Neural crest cell (in vitro differentiated cells): ENCODE results near the gene LRP1-AS. TPM values are rescaled to one million over a fixed set of nuclear protein-coding genes. Genes with fewer than 3 reads are reported as not detected.

Source experiments
- DNase-seq: peaks from one replicate; pipeline ENCODE4 v3.0.0; 2021; ENCODE audit warnings: low read depth, mixed read lengths, low spot score
- H3K27ac Mint-ChIP-seq: one replicate; pipeline ENCODE4 v1.8.0; 2021; ENCODE audit warnings: mild to moderate bottlenecking, mixed read lengths; ENCODE audit not compliant: unreplicated experiment
- H3K27me3 Mint-ChIP-seq: 2 replicates; pipeline ENCODE4 v1.8.0; 2021; ENCODE audit warnings: low read depth, mild to moderate bottlenecking, mixed read lengths
- H3K36me3 Mint-ChIP-seq: 2 replicates; pipeline ENCODE4 v1.8.0; 2021; ENCODE audit warnings: low read depth, mild to moderate bottlenecking, mixed read lengths
- H3K4me1 Mint-ChIP-seq: 2 replicates; pipeline ENCODE4 v1.8.0; 2021; ENCODE audit warnings: mixed read lengths
- H3K4me3 Mint-ChIP-seq: one replicate; pipeline ENCODE4 v1.8.0; 2021; ENCODE audit warnings: mild to moderate bottlenecking, mixed read lengths
- H3K9me3 Mint-ChIP-seq: 2 replicates; pipeline ENCODE4 v1.8.0; 2021; ENCODE audit warnings: mixed read lengths
- CTCF ChIP-seq: fragments of 200-600 bp; sonication (generic); conservative IDR thresholded peaks from 2 replicates; pipeline ENCODE4 v1.5.0; 2021; ENCODE audit warnings: antibody characterized with exemption, mild to moderate bottlenecking
- total RNA-seq: library from RNA; stranded (reverse); gene quantifications from 2 replicates; pipeline ENCODE4 v1.2.1, GENCODE V29; 2021

Gene LRP1-AS
- total RNA-seq, 1 donor from 2014 or later = not detected

- H3K27me3 Mint-ChIP-seq = no peaks in the 10 kb centered on the region
- no peak for DNase-seq
- peak overlapping the region; percentile 95 for H3K27ac Mint-ChIP-seq
- no peaks in the 10 kb centered on the region for H3K9me3 Mint-ChIP-seq
- TF ChIP-seq CTCF = no peak
- peak overlapping the region; percentile 21 for H3K4me3 Mint-ChIP-seq
- H3K36me3 Mint-ChIP-seq = peaks cover 7% of the 10 kb centered on the region
- peaks cover 48% of the 10 kb centered on the region for H3K4me1 Mint-ChIP-seq
These were observed 5.3 kb downstream of the LRP1-AS start for GRCh38 chr12:57142121-57142520.

GRCh38 chr12:57141249-57141648, 6.2 kb downstream of the LRP1-AS start:
- Mint-ChIP-seq H3K4me3 (no peak overlapping the region), H3K27me3 (no peaks in the 10 kb centered on the region), H3K27ac (no peak overlapping the region), H3K9me3 (no peaks in the 10 kb centered on the region), H3K4me1 (peaks cover 50% of the 10 kb centered on the region), H3K36me3 (peaks cover 7% of the 10 kb centered on the region)
- TF ChIP-seq CTCF = no peak
- no peak for DNase-seq

- no peak overlapping the region for H3K27ac Mint-ChIP-seq
- H3K4me1 Mint-ChIP-seq = peaks cover 56% of the 10 kb centered on the region
- H3K27me3 Mint-ChIP-seq = no peaks in the 10 kb centered on the region
- H3K4me3 Mint-ChIP-seq = no peak overlapping the region
- TF ChIP-seq CTCF = no peak
- no peaks in the 10 kb centered on the region for H3K9me3 Mint-ChIP-seq
- DNase-seq = no peak
- H3K36me3 Mint-ChIP-seq = peaks cover 7% of the 10 kb centered on the region
These were observed 7.4 kb downstream of the LRP1-AS start for GRCh38 chr12:57139796-57140649.

GRCh38 chr12:57138526-57139272, 8.7 kb downstream of the LRP1-AS start:
- H3K4me1 Mint-ChIP-seq = peaks cover 62% of the 10 kb centered on the region
- peak overlapping the region; percentile 60 for H3K27ac Mint-ChIP-seq
- no peak for DNase-seq
- no peaks in the 10 kb centered on the region for H3K27me3 Mint-ChIP-seq
- H3K36me3 Mint-ChIP-seq = peaks cover 7% of the 10 kb centered on the region
- no peaks in the 10 kb centered on the region for H3K9me3 Mint-ChIP-seq
- H3K4me3 Mint-ChIP-seq = no peak overlapping the region
- TF ChIP-seq CTCF = no peak

GRCh38 chr12:57135527-57136326, 11.7 kb downstream of the LRP1-AS start:
- Mint-ChIP-seq H3K36me3 (peaks cover 4% of the 10 kb centered on the region), H3K9me3 (no peaks in the 10 kb centered on the region), H3K27me3 (no peaks in the 10 kb centered on the region), H3K27ac (no peak overlapping the region), H3K4me3 (peak overlapping the region; percentile 11), H3K4me1 (peaks cover 68% of the 10 kb centered on the region)
- peak; percentile 22 for DNase-seq
- no peak for TF ChIP-seq CTCF
